Measurements from ENCODE around the gene DRG1.

GRCh38 chr22:31398231-31398630, 1.2 kb upstream of the DRG1 start:
- TF ChIP-seq CTCF (conservative IDR thresholded peaks at IDR 0.05; ENCODE audit: low read length) (no peak), EZH2phosphoT487 (IDR thresholded peaks at IDR 0.05; ENCODE audit: borderline replicate concordance) (no peak)
